ENCODE measurements around the gene SRRM3. TPM values are rescaled to one million over a fixed set of nuclear protein-coding genes. Genes with fewer than 3 reads are reported as not detected.
"Not testable (repeated sequence)": the region's sequence is repeated elsewhere in the genome, so short reads cannot be mapped to it uniquely, and the experiment has no call there.

The SRRM3 gene
- total RNA-seq, 2 donors from 2014 or later = 4.1 to 5.0 TPM

DNA sequence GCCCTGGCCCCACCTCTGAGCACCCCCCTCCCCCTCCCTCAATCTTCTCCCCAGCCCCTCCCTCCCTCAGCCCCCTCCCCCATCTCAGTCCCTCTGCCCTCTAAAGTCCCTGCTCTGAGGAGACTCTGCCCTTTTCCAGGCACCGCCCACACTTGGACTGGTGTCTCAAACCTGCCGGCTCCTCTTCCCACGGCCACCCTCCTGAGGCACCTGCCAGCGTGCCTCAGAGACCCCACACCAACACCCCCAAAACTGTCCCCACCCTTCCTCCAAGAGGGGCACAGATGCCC is 66.1 kb downstream of the SRRM3 start:
- H3K9me3 Mint-ChIP-seq = no peaks in the 10 kb centered on the region
- H3K27ac Mint-ChIP-seq = no peak overlapping the region
- no peak for TF ChIP-seq CTCF (conservative IDR thresholded peaks at IDR 0.05)
- H3K4me3 Mint-ChIP-seq = peak overlapping the region; percentile 52
- 60% methylated on average over 4 of the region's 4 CpGs; no CpG with 5 or more reads in 1 of the 2 experiments for WGBS, 2 experiments (ENCODE audit: insufficient coverage in 1 of 2, insufficient read length in 1 of 2)
- H3K4me1 ChIP-seq (ENCODE audit: control insufficient read depth, insufficient read depth, low read length) = no peaks in the 10 kb centered on the region
- peaks cover 8% of the 10 kb centered on the region for H3K4me1 Mint-ChIP-seq
- peaks cover 35% of the 10 kb centered on the region for H3K27me3 Mint-ChIP-seq (ENCODE audit: insufficient read depth)
- no peak overlapping the region for H3K4me3 ChIP-seq (ENCODE audit: low read length)
- no peaks in the 10 kb centered on the region for H3K36me3 ChIP-seq (ENCODE audit: control insufficient read depth, insufficient read depth, low read length)
- H3K27me3 ChIP-seq (ENCODE audit: control insufficient read depth, insufficient read depth, low read length, poor library complexity, severe bottlenecking) = peaks cover 24% of the 10 kb centered on the region
- no peak overlapping the region for H3K9ac ChIP-seq (ENCODE audit: extremely low read depth, low read length, poor library complexity, severe bottlenecking)
- H3K9me3 ChIP-seq (ENCODE audit: control insufficient read depth, low read length) = no peaks in the 10 kb centered on the region
- H3K27ac ChIP-seq (ENCODE audit: low read depth, low read length) = no peak overlapping the region
- H3K36me3 Mint-ChIP-seq (ENCODE audit: low read depth) = no peaks in the 10 kb centered on the region
- no peak for DNase-seq

DNA sequence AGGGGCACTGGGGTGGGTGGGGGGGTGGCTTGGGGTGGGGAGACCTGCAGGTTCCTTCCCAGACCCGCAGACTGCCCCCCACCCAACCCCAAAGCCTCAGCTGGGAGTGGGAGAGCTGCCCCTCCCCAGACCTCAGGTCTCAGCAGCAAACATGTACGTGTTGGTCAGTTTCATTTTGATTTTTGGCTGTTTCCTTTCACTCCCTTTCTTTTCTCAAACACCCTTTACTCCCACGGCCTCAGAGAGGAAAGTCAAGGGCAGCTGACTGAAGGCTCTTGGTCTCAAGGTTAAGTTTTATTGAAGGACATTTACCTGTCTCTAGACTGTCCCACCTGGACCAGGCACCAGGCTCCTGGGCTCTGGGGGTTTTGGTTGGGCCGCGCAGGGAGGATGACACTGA is 66.7 kb downstream of the SRRM3 start:
- Histone ChIP-seq H3K36me3 (ENCODE audit: control insufficient read depth, insufficient read depth, low read length) (no peaks in the 10 kb centered on the region), H3K4me1 (ENCODE audit: control insufficient read depth, insufficient read depth, low read length) (no peaks in the 10 kb centered on the region), H3K4me3 (ENCODE audit: low read length) (no peak overlapping the region), H3K27ac (ENCODE audit: low read depth, low read length) (no peak overlapping the region), H3K9ac (ENCODE audit: extremely low read depth, low read length, poor library complexity, severe bottlenecking) (no peak overlapping the region), H3K9me3 (ENCODE audit: control insufficient read depth, low read length) (no peaks in the 10 kb centered on the region), H3K27me3 (ENCODE audit: control insufficient read depth, insufficient read depth, low read length, poor library complexity, severe bottlenecking) (peaks cover 24% of the 10 kb centered on the region)
- peak overlapping the region; percentile 52 for H3K4me3 Mint-ChIP-seq
- no peak for TF ChIP-seq CTCF (conservative IDR thresholded peaks at IDR 0.05)
- H3K27ac Mint-ChIP-seq = no peak overlapping the region
- no peaks in the 10 kb centered on the region for H3K9me3 Mint-ChIP-seq
- peaks cover 13% of the 10 kb centered on the region for H3K4me1 Mint-ChIP-seq
- H3K36me3 Mint-ChIP-seq (ENCODE audit: low read depth) = no peaks in the 10 kb centered on the region
- peaks cover 37% of the 10 kb centered on the region for H3K27me3 Mint-ChIP-seq (ENCODE audit: insufficient read depth)
- no peak for DNase-seq
- WGBS, 2 experiments (ENCODE audit: insufficient coverage in 1 of 2, insufficient read length in 1 of 2) = 58 to 70% methylated on average over 2 to 5 of the region's 5 CpGs

- DNase-seq = no peak
- Mint-ChIP-seq H3K27ac (no peak overlapping the region), H3K27me3 (ENCODE audit: insufficient read depth) (peaks cover 41% of the 10 kb centered on the region), H3K4me3 (no peak overlapping the region), H3K36me3 (ENCODE audit: low read depth) (no peaks in the 10 kb centered on the region), H3K9me3 (no peaks in the 10 kb centered on the region), H3K4me1 (peaks cover 19% of the 10 kb centered on the region)
- 50 to 53% methylated on average over 3 to 5 of the region's 5 CpGs for WGBS, 2 experiments (ENCODE audit: insufficient coverage in 1 of 2, insufficient read length in 1 of 2)
- no peak overlapping the region for H3K4me3 ChIP-seq (ENCODE audit: low read length)
- no peaks in the 10 kb centered on the region for H3K9me3 ChIP-seq (ENCODE audit: control insufficient read depth, low read length)
- no peaks in the 10 kb centered on the region for H3K36me3 ChIP-seq (ENCODE audit: control insufficient read depth, insufficient read depth, low read length)
- TF ChIP-seq CTCF (conservative IDR thresholded peaks at IDR 0.05) = no peak
- H3K27me3 ChIP-seq (ENCODE audit: control insufficient read depth, insufficient read depth, low read length, poor library complexity, severe bottlenecking) = peaks cover 28% of the 10 kb centered on the region
- H3K27ac ChIP-seq (ENCODE audit: low read depth, low read length) = no peak overlapping the region
- H3K9ac ChIP-seq (ENCODE audit: extremely low read depth, low read length, poor library complexity, severe bottlenecking) = no peak overlapping the region
- no peaks in the 10 kb centered on the region for H3K4me1 ChIP-seq (ENCODE audit: control insufficient read depth, insufficient read depth, low read length)
Observed at GRCh38 chr7:76269895-76270294, 68.2 kb downstream of the SRRM3 start.

GRCh38 chr7:76271384-76271783 is 69.7 kb downstream of the SRRM3 start:
- not testable (repeated sequence) for H3K4me3 Mint-ChIP-seq; DNase-seq; H3K27ac ChIP-seq (ENCODE audit: low read depth, low read length); H3K9me3 Mint-ChIP-seq; H3K36me3 Mint-ChIP-seq (ENCODE audit: low read depth); H3K27ac Mint-ChIP-seq; H3K9me3 ChIP-seq (ENCODE audit: control insufficient read depth, low read length); H3K4me1 ChIP-seq (ENCODE audit: control insufficient read depth, insufficient read depth, low read length); H3K36me3 ChIP-seq (ENCODE audit: control insufficient read depth, insufficient read depth, low read length); H3K9ac ChIP-seq (ENCODE audit: extremely low read depth, low read length, poor library complexity, severe bottlenecking); H3K4me3 ChIP-seq (ENCODE audit: low read length)
- Mint-ChIP-seq H3K27me3 (ENCODE audit: insufficient read depth) (peaks cover 48% of the 10 kb centered on the region), H3K4me1 (peaks cover 19% of the 10 kb centered on the region)
- WGBS, 2 experiments (ENCODE audit: insufficient coverage in 1 of 2, insufficient read length in 1 of 2) = 100% methylated on average over 2 of the region's 2 CpGs; no CpG with 5 or more reads in 1 of the 2 experiments
- peaks cover 28% of the 10 kb centered on the region for H3K27me3 ChIP-seq (ENCODE audit: control insufficient read depth, insufficient read depth, low read length, poor library complexity, severe bottlenecking)

All from endodermal cell (in vitro differentiated cells).